Esophagus squamous epithelium (tissue), 5 donors: ENCODE results near the gene CD247. TPM values are rescaled to one million over a fixed set of nuclear protein-coding genes. Genes with fewer than 3 reads are reported as not detected.

Experiments
- DNase-seq: peaks from one replicate; lab custom pipeline; 2025; lab: John Stamatoyannopoulos, UW
- H3K27ac ChIP-seq, 4 donors: fragments of 200-600 bp; sonication (generic); one replicate each; pipeline ENCODE4 v1.5.1; 2016 to 2019; ENCODE audit warnings: mild to moderate bottlenecking in 1 of 4
- H3K27me3 ChIP-seq, 4 donors: fragments of 200-600 bp; sonication (generic); 1 replicate in 3 of 4; 2 replicates in 1 of 4; pipeline versions ENCODE4 v1.5.1 to v1.6.0; 2017 to 2021; ENCODE audit warnings: antibody characterized with exemption in 1 of 4
- H3K36me3 ChIP-seq, 3 donors: fragments of 200-600 bp; sonication (generic); one replicate each; pipeline ENCODE4 v1.5.1; 2016 to 2019
- H3K4me1 ChIP-seq, 3 donors: fragments of 200-600 bp; sonication (generic); one replicate each; pipeline ENCODE4 v1.5.1; 2017 to 2019
- H3K4me3 ChIP-seq, 4 donors: fragments of 200-600 bp; sonication (generic); 1 replicate in 3 of 4; 2 replicates in 1 of 4; pipeline ENCODE4 v1.5.1; 2016 to 2019; ENCODE audit warnings: mild to moderate bottlenecking in 2 of 4, moderate library complexity in 1 of 4
- H3K9me3 ChIP-seq, 3 donors: fragments of 200-600 bp; sonication (generic); one replicate each; pipeline ENCODE4 v1.5.1; 2016 to 2019
- CTCF ChIP-seq, 6 experiments: fragments of 450-650 bp in 4 of 6; fragments of 200-600 bp in 2 of 6; sonication (generic) in 2 of 6; IDR thresholded peaks; one replicate each; pipeline ENCODE4 v1.5.1; 2016 to 2019; ENCODE audit warnings: antibody characterized with exemption in 6 of 6, mild to moderate bottlenecking in 4 of 6, moderate library complexity in 4 of 6
- POLR2A ChIP-seq, 4 donors: fragments of 450-650 bp; IDR thresholded peaks; one replicate each; pipeline ENCODE4 v1.6.1; 2017; ENCODE audit warnings: antibody characterized with exemption in 4 of 4, mild to moderate bottlenecking in 4 of 4, moderate library complexity in 3 of 4
- WGBS, 2 donors: methylation state at CpG; one replicate each; pipeline ENCODE4 v1.1.5; 2018; 5-methylcytosine and 5-hydroxymethylcytosine counted together
- intact Hi-C: fragments of 100-400 bp; cut with DNase I; formaldehyde crosslinking; loops from one replicate; pipeline ENCODE4 v1.15.0; 2022
- total RNA-seq, 4 donors: library from RNA; depleted of rRNA; stranded (reverse); fragments of >200 nt; gene quantifications; one replicate each; pipeline ENCODE4 v1.1.0, GENCODE V29; 2016
- donor health status: DM: yes; HTN: yes; CAD: no.

The CD247 gene
- total RNA-seq, 4 donors from 2014 or later = 0.68 to 3.5 (median 3.1) TPM

DNA sequence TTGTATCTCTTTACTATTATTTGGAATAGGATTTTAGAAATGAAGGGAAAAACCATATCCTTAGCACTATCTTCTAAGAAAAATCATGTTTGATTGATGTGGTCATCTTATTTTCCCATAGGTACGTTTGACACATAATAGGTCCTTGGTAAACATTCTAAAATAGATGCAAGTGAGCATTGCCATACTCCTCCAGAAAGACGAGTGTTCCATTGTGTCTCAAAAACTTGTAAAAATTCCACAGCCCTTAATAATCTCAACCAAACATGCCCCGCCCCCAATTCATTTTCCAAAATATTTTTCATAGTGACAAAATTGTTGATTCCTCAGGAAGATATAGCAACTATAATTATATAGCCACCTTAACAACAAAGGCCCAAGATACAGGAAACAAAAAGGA is 113.4 kb downstream of the CD247 start:
- intact Hi-C loops = no loop called here
- no peak for DNase-seq
- no peaks in the 10 kb centered on the region for H3K9me3 ChIP-seq
- no peaks in the 10 kb centered on the region for H3K4me1 ChIP-seq
- WGBS, 2 donors = 77 to 80% methylated on average over 3 of the region's 3 CpGs
- no peaks in the 10 kb centered on the region for H3K27me3 ChIP-seq
- H3K27ac ChIP-seq = no peak overlapping the region
- H3K36me3 ChIP-seq = peaks cover 0 to 41% (median 0%) of the 10 kb centered on the region in 3 donors
- H3K4me3 ChIP-seq = no peak overlapping the region
- no peak for TF ChIP-seq CTCF (IDR thresholded peaks at IDR 0.05)
- no peak for TF ChIP-seq POLR2A (IDR thresholded peaks at IDR 0.05)

DNA sequence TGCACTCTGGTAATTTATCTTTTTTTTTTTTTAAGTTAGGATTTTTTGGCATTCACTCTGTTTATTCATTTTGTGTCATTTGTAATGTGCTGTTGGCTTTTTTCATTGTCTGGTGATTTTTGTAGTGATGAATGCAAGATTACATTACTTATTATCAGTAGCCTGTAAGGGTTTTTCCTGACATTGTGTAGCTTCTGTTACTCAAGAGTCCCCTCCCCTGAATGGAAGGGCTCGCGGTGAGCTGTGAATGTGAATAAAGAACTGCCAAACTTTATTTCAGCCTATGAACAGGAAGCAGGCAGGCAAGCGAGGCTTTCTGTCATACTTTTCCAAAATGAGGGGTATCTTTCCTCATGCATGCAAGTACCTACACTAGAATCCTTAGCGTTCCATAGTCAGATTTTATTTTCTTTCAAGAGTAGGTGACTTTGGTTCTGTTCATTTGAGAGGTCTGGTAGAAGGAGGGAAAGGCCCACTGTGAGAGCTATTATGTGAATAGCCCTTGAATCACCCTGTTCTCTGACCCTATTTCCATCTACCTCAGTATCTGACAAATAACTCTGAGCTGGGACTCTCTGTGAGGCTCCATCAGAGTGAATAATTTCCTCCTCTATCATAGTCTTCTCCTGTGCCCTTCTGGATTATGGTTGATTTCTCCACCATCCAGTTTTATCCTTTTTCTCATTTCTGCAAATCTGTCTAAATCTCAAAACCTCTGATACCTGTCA is 114.0 kb downstream of the CD247 start:
- intact Hi-C loops = no loop called here
- Histone ChIP-seq H3K4me3 (no peak overlapping the region), H3K4me1 (no peaks in the 10 kb centered on the region), H3K27me3 (no peaks in the 10 kb centered on the region), H3K36me3 (peaks cover 0 to 45% (median 0%) of the 10 kb centered on the region in 3 donors), H3K27ac (no peak overlapping the region), H3K9me3 (no peaks in the 10 kb centered on the region)
- no peak for DNase-seq
- 68 to 72% methylated on average over 4 of the region's 4 CpGs for WGBS, 2 donors
- no peak for TF ChIP-seq POLR2A (IDR thresholded peaks at IDR 0.05)
- no peak for TF ChIP-seq CTCF (IDR thresholded peaks at IDR 0.05)

- Histone ChIP-seq H3K36me3 (peaks cover 0 to 68% (median 3%) of the 10 kb centered on the region in 3 donors), H3K4me1 (no peaks in the 10 kb centered on the region), H3K9me3 (no peaks in the 10 kb centered on the region), H3K27ac (no peak overlapping the region), H3K4me3 (no peak overlapping the region), H3K27me3 (no peaks in the 10 kb centered on the region)
- TF ChIP-seq POLR2A (IDR thresholded peaks at IDR 0.05) (no peak), CTCF (IDR thresholded peaks at IDR 0.05) (peak; percentile 31 to 71 (median 53))
- WGBS, 2 donors = 54 to 55% methylated on average over 8 of the region's 8 CpGs
- DNase-seq = no peak
- intact Hi-C loops = no loop called here
Measured at GRCh38 chr1:167401260-167401873, 117.0 kb downstream of the CD247 start.

GRCh38 chr1:167400359-167400953 is 117.9 kb downstream of the CD247 start:
- intact Hi-C loops = no loop called here
- no peak for DNase-seq
- Histone ChIP-seq H3K4me1 (no peaks in the 10 kb centered on the region), H3K4me3 (no peak overlapping the region), H3K27me3 (no peaks in the 10 kb centered on the region), H3K9me3 (no peaks in the 10 kb centered on the region), H3K27ac (no peak overlapping the region), H3K36me3 (peaks cover 0 to 66% (median 3%) of the 10 kb centered on the region in 3 donors)
- WGBS, 2 donors = 82 to 88% methylated on average over 2 of the region's 2 CpGs
- no peak for TF ChIP-seq POLR2A (IDR thresholded peaks at IDR 0.05)
- no peak for TF ChIP-seq CTCF (IDR thresholded peaks at IDR 0.05)

GRCh38 chr1:167392200-167392696 is 126.1 kb downstream of the CD247 start:
- intact Hi-C loops = no loop called here
- peaks cover 0 to 45% (median 0%) of the 10 kb centered on the region in 3 donors for H3K36me3 ChIP-seq
- no peak overlapping the region for H3K27ac ChIP-seq
- no peaks in the 10 kb centered on the region for H3K9me3 ChIP-seq
- H3K4me1 ChIP-seq = no peaks in the 10 kb centered on the region
- TF ChIP-seq POLR2A (IDR thresholded peaks at IDR 0.05) (no peak), CTCF (IDR thresholded peaks at IDR 0.05) (no peak)
- WGBS, 2 donors = 90 to 98% methylated on average over 7 of the region's 7 CpGs
- H3K27me3 ChIP-seq = no peaks in the 10 kb centered on the region
- DNase-seq = no peak
- H3K4me3 ChIP-seq = no peak overlapping the region
